HAP-1 (cell line): ENCODE measurements around the gene ACER1.
"Not testable (repeated sequence)": the region's sequence is repeated elsewhere in the genome, so short reads cannot be mapped to it uniquely, and the experiment has no call there.

ENCODE experiments used
- DNase-seq, 2 experiments: peaks; one replicate each; pipeline ENCODE4 v3.0.0-alpha.2; 2016 to 2020; ENCODE audit warnings: low spot score in 2 of 2
- H3K27me3 ChIP-seq: fragments of 250-450 bp; sonication (Bioruptor Pico); 2 replicates; pipeline ENCODE4 v1.5.1; 2020; ENCODE audit warnings: low read depth, mild to moderate bottlenecking, moderate library complexity
- H3K36me3 ChIP-seq: fragments of 250-450 bp; sonication (Bioruptor Pico); replicated peaks from 2 replicates; pipeline ENCODE4 v1.5.1; 2020; ENCODE audit warnings: mild to moderate bottlenecking
- H3K4me1 ChIP-seq: fragments of 250-450 bp; sonication (Bioruptor Pico); 2 replicates; pipeline ENCODE4 v1.5.1; 2020; ENCODE audit warnings: mild to moderate bottlenecking
- H3K4me3 ChIP-seq: fragments of 250-450 bp; sonication (Bioruptor Pico); 2 replicates; pipeline ENCODE4 v1.5.1; 2020; ENCODE audit warnings: mild to moderate bottlenecking, moderate library complexity
- H3K9me3 ChIP-seq: fragments of 250-450 bp; sonication (Bioruptor Pico); 2 replicates; pipeline ENCODE4 v1.5.1; 2020; ENCODE audit warnings: mild to moderate bottlenecking, moderate library complexity
- in situ Hi-C: fragments of 300-500 bp; cut with MboI; formaldehyde crosslinking; loops from 3 replicates; pipeline ENCODE4 v1.14.3; 2020; ENCODE audit warnings: low sequenced_read_pairs, inconsistent platforms, mixed read lengths

Gene ACER1

DNA sequence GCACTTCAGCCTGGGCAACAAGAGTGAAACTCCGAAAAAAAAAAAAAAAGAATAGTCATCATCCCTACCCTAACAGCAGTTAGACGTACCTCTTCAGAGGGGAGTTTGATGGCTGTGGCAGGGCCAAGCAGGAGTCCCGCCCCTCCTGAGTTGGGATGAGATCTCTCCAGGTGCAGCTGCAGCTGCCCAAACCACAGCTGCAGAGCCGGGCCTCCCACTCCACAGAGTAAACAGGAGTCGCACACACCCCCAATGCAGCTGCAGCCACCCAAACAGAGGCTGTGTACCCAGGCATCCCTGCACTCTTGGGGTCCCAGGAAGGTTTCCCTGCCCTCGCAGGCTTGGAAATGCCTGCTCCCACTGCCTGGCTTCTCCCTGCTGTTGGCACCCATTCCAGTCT is 36.2 kb downstream of the ACER1 start:
- DNase-seq: no peak
- Histone ChIP-seq H3K27me3 (no peaks in the 10 kb centered on the region), H3K4me1 (no peaks in the 10 kb centered on the region), H3K4me3 (no peak overlapping the region), H3K9me3 (peaks cover 6% of the 10 kb centered on the region; the same call in 1 of the 2 replicates), H3K36me3 (no peaks in the 10 kb centered on the region)
- in situ Hi-C loops: no loop called here

DNA sequence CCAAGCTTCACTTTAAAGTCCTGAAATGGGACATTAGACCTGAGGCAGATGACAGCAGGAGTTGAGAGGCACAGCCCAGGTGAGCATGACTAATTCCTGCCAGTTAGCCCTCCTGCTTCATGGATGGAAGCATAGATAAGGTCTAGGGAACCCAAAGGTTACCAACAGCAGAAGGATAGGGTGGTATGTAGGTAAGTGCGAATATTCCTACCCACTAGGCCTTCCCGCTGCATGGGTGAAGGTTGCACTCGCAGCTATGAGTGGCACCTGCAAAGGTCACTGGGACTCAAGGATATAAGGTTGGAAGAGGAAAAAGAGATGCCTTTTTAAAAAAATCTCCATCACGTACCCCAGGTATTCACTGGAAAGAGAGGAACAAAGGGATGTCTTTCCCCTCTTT is 41.4 kb downstream of the ACER1 start:
- Histone ChIP-seq H3K9me3 (peaks cover 24% of the 10 kb centered on the region), H3K36me3 (no peaks in the 10 kb centered on the region), H3K27me3 (no peaks in the 10 kb centered on the region), H3K4me1 (no peaks in the 10 kb centered on the region), H3K4me3 (no peak overlapping the region)
- DNase-seq: no peak
- in situ Hi-C loops: no loop called here

DNA sequence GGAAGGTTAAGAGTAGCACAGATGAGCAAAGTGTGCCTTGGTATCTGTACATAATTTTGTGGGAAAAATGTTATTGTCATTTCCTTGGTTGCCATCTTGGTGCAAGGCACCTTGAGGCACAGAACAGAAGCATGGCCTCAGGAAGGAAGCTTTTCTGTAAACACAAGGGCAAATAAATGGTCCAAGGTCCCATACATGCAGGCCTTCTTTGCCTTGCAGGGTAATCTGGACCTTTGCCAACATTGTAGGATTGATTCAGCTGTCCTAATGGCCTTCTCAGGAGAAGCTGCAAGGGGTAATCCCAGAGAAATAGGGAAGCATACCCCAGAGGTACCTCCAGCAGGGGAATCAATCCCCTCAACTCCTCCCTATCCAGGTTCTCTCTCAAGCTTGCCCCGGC is 44.7 kb downstream of the ACER1 start:
- Histone ChIP-seq H3K4me3 (no peak overlapping the region), H3K27me3 (no peaks in the 10 kb centered on the region), H3K4me1 (no peaks in the 10 kb centered on the region), H3K9me3 (peaks cover 27% of the 10 kb centered on the region), H3K36me3 (no peaks in the 10 kb centered on the region)
- no peak for DNase-seq
- in situ Hi-C loops: no loop called here

DNA sequence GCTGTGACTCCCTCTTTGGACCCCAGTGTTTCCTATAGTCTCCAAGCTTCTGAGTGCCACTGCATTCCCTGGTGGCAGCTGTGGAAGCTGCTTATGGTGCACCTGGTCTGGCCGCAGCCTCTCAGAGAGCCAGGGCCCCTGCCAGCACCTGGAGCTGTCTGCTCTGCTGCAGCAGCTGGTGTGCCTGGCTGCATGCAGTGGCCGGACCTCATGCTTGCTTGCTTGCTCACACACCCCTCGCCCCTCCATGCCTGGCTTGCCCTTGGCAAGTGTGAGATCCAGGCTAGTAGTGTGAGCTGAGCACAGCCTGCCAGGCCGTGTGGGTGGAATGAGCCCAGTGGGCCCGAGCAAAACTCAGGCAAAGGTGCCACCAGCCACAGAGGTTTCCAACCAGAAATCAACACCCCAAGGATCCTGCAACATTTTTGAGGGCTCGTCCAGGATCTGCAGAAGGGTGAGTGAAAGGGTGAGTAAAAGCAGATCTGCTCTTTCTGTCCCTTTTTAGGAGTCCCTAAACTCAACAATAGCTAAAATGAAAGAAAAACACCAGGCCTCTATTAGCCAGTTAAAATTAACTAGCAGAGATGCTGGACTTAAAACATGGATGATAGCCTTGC is 46.0 kb downstream of the ACER1 start:
- H3K4me3 ChIP-seq: no peak overlapping the region
- H3K4me1 ChIP-seq: no peaks in the 10 kb centered on the region
- H3K27me3 ChIP-seq: no peaks in the 10 kb centered on the region
- H3K36me3 ChIP-seq: no peaks in the 10 kb centered on the region
- H3K9me3 ChIP-seq: peaks cover 21% of the 10 kb centered on the region
- DNase-seq: no peak
- in situ Hi-C loops: no loop called here

DNA sequence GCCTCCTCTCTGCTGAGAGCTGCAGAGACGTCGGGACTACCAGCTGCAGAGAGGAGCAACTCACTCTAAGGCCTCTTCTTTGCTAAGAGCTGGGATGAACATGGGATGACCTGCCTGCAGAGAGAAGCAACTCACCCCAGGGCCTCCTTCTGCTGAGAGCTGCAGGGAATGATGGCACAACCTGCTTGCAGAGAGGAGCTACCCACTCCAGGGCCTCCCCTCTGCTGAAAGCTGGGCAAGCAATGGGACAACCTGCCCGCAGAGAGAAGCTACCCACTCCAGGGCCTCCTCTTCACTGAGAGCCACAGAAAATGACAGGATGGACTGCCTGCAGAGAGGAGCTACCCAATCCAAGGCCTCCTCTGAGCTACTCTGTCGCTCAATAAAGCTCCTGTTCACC is 46.7 kb downstream of the ACER1 start:
- no peaks in the 10 kb centered on the region for H3K27me3 ChIP-seq
- no peaks in the 10 kb centered on the region for H3K36me3 ChIP-seq
- in situ Hi-C loops: no loop called here
- no peak for DNase-seq
- no peaks in the 10 kb centered on the region for H3K4me1 ChIP-seq
- no peak overlapping the region for H3K4me3 ChIP-seq
- peaks cover 17% of the 10 kb centered on the region for H3K9me3 ChIP-seq

DNA sequence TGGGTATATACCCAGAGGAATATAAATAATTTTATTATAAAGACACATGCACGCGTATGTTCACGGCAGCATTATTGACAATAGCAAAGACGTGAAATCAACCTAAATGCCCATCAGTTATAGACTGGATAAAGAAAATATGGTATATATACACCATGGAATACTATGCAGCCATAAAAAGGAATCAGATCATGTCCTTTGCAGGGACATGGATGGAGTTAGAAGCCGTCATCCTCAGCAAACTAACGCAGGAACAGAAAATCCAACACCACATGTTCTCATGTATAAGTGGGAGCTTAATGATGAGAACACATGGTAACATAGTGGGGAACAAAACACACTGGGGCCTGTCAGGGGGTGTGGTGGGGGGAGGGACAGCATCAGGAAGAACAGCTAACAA is 51.0 kb downstream of the ACER1 start:
- H3K36me3 ChIP-seq, H3K9me3 ChIP-seq, H3K4me1 ChIP-seq, H3K4me3 ChIP-seq, in situ Hi-C loops, H3K27me3 ChIP-seq, DNase-seq: not testable (repeated sequence)

DNA sequence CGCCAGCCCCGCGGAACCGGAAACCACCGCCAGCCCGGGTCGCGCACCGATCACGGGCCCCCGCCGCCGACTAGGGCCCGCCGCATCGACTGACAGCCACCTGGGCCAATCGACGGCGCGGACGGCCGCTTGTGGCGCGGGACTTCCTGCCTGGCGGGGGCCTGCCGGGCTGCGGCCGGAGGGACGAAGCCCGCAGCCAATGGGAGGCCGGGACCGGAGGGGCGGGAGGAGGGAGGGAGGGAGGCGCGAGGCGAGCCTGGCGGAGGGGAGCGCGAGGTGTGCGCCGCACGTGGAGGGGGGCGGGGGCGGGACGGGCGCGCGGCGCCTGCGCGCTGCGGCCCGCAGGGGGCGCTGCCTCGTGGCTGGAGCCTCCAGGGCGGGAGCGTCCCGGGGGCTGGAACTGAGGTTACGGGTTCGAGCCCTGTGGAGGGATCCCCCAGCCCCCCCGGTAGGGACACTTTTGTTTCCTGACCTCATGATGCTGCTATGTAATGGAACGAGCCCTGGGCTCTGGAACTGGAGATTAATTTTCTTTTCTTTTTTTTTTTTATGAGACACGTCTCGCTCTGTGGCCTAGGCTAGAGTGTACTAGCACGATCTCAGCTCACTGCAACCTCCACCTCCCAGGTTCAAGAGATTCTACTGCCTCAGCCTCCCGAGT is 53.4 kb downstream of the ACER1 start, which contains the start of gene MLLT1:
Gene MLLT1 (minus strand): TSS at position 45 of the 661 bp plus-strand sequence. CDS start 191 bp downstream, outside the sequence.
- DNase-seq: peak; percentile 93 to 98
- peaks cover 9% of the 10 kb centered on the region; the same call in 1 of the 2 replicates for H3K36me3 ChIP-seq
- peak within 1 kb of the TSS; percentile 79 for H3K4me3 ChIP-seq
- H3K4me1 ChIP-seq: peaks cover 5% of the 10 kb centered on the region
- no peaks in the 10 kb centered on the region for H3K27me3 ChIP-seq
- H3K9me3 ChIP-seq: peaks cover 2% of the 10 kb centered on the region; the same call in 1 of the 2 replicates
- in situ Hi-C loops: no loop called here

DNA sequence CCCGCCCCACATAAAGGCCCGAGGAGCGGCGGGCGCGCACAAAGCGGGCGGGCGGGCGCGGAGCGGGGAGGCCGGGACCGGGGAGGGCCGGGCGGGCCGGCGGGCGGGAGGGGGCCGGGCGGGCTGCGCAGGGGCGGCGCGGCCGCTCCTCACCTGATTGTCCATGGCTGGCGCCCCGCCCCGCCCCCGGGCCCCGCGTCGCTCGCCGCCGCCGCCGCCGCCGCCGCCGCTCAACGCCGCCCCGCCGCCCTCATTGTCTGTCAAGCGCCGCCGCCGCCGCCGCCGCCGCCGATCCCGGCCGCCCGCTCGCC is 53.8 kb downstream of the ACER1 start:
- peaks cover 2% of the 10 kb centered on the region; the same call in 1 of the 2 replicates for H3K9me3 ChIP-seq
- DNase-seq: no peak
- in situ Hi-C loops: no loop called here
- H3K36me3 ChIP-seq: peaks cover 9% of the 10 kb centered on the region; the same call in 1 of the 2 replicates
- H3K4me1 ChIP-seq: peaks cover 8% of the 10 kb centered on the region
- no peaks in the 10 kb centered on the region for H3K27me3 ChIP-seq
- peak overlapping the region; percentile 79 for H3K4me3 ChIP-seq

DNA sequence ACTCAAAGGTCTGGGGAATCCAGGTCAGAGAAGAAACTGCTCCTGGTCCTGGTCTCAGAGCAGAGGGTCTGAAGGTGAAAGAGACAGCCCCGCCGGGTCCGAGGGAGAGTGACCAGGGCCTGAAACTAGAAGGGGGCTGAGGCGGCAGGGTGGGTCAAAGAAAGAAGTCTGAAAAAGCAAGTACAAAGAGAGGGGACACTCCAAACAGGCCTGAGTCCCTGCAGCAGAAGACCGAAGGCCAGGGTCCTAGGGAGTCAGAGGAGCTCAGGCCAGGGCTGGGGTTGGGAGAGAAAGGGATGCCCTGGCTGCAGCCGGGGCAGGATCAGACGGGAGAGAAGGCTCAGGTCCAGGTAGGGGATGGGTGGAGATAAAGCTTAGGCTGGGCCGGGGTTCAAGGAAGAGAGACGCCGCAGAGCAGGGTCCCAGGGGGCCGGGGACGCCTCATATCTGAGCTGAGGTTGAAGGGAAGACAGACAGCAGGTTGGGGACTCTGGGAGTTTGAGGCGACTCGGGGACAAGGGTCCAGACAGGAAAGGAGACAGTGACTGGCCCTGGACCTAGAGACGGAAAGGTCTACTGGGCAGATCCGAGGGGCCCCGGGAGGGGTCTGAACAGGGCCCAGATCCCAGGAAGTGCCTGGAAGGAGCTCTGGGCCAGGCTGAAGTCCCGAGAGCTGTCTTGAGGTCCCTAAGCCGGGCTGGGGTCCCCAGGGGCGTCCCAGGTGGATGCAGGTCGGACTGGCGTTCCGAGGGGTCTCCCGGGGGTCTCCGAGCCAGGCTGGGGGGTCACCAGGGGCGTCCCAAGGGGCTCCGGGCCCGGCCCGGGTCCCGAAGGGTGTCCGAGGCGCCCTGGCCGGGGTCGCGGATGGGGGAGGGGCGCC is 54.4 kb downstream of the ACER1 start:
- no peaks in the 10 kb centered on the region for H3K27me3 ChIP-seq
- H3K36me3 ChIP-seq: peaks cover 9% of the 10 kb centered on the region; the same call in 1 of the 2 replicates
- DNase-seq: peak in 1 of 2 experiments; percentile 21
- in situ Hi-C loops: no loop called here
- peaks cover 2% of the 10 kb centered on the region; the same call in 1 of the 2 replicates for H3K9me3 ChIP-seq
- H3K4me1 ChIP-seq: peaks cover 14% of the 10 kb centered on the region
- H3K4me3 ChIP-seq: peak overlapping the region; percentile 79

DNA sequence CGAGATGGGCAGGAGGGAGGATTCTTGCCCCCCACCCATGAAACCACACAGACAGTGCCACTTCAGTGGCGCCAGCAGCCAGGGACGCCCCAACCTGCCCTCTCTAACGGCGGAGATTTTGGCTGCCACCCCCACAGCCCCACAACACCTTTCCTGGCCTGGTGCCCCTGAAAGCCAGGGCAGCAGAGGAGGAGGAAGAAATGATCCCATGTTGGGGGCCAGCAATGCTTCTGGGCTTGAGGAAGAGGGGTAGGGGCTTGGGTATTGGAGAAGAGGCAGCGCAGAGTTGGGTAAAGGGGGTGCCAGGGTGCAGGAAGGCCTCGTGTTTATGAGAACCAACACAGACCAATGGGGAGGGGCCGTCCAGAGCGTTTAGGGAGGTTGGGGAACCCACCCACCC is 55.4 kb downstream of the ACER1 start:
- Histone ChIP-seq H3K4me1 (peaks cover 24% of the 10 kb centered on the region), H3K9me3 (peaks cover 2% of the 10 kb centered on the region; the same call in 1 of the 2 replicates), H3K27me3 (no peaks in the 10 kb centered on the region), H3K4me3 (peak overlapping the region; percentile 79), H3K36me3 (peaks cover 9% of the 10 kb centered on the region; the same call in 1 of the 2 replicates)
- in situ Hi-C loops: no loop called here
- no peak for DNase-seq

DNA sequence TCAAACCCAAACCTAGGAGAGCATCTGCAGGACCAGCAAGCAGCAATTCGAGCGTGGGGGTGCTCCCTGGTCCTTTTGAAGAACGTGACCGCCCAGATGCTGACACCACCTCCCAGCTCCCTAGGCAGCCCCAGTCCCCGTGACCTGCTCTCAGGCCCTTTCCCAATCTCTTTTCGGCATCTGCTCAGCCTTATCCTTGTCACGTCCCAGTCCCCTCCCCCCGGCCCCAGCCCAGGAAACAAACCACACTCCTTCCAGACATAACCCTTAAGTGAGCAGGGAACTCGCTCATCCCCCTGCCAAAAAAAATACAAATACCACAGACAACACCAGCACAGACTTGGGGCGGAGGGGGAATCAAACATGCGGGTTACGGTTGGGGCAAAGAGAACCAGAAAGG is 57.0 kb downstream of the ACER1 start:
- in situ Hi-C loops: no loop called here
- Histone ChIP-seq H3K4me1 (peaks cover 26% of the 10 kb centered on the region), H3K9me3 (peaks cover 2% of the 10 kb centered on the region; the same call in 1 of the 2 replicates), H3K27me3 (no peaks in the 10 kb centered on the region), H3K4me3 (no peak overlapping the region), H3K36me3 (peaks cover 9% of the 10 kb centered on the region; the same call in 1 of the 2 replicates)
- no peak for DNase-seq

DNA sequence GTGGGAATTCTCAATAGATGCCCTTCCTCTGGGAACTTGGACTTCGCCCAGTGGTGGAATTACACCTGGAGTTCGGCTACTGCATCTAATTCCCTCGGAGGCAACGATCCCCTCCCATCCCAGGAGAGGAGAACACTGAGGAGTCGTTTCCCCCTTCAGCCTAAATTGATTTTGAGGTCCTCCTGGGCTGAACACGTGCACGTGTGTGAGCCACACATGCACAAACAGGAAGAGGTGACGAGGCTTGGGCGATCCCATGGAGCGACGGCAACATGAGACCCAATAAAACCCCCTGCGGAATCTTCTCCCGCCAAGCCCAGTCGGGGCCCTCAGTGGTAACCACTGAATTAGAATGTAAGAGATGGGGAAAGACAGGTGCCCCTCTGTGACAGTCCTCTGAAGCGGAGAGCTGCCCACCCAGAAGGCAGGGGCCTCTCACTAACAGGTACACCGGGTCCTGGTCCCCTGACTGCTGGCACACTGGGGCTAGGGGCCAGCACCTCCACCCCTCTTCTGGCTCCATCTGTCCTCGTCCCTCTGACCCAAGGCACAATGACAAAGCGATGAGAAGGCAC is 58.2 kb downstream of the ACER1 start:
- in situ Hi-C loops: no loop called here
- no peak for DNase-seq
- Histone ChIP-seq H3K36me3 (peaks cover 10% of the 10 kb centered on the region), H3K27me3 (no peaks in the 10 kb centered on the region), H3K9me3 (no peaks in the 10 kb centered on the region), H3K4me3 (no peak overlapping the region), H3K4me1 (peaks cover 26% of the 10 kb centered on the region)

DNA sequence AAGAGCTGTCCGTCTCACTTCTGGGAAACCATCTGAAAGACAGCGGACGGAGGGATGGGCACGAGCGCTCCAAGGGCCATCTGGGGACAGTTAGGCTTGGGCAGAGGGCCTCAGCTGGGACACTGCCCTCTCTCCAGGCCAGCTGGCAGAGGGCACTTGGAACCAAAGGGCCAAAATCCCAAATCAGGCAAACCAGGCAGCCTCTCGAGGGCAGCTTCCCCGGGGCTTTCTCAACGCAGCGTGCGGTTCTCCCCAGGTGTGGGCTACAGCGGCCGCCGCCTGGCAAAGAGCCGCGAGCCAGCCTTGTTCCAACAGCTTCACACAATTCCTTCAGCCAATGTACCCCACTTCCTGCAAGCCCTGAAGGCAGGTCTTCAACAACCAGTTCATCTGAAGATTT is 58.7 kb downstream of the ACER1 start:
- no peaks in the 10 kb centered on the region for H3K27me3 ChIP-seq
- H3K4me1 ChIP-seq: peaks cover 26% of the 10 kb centered on the region
- no peak for DNase-seq
- in situ Hi-C loops: no loop called here
- H3K9me3 ChIP-seq: no peaks in the 10 kb centered on the region
- H3K36me3 ChIP-seq: peaks cover 15% of the 10 kb centered on the region
- no peak overlapping the region for H3K4me3 ChIP-seq
